BJ (cell line): ENCODE measurements around the gene BCL10. TPM values are rescaled to one million over a fixed set of nuclear protein-coding genes. Genes with fewer than 3 reads are reported as not detected.

Source experiments
- CTCF ChIA-PET: fragments of 350-600 bp; formaldehyde crosslinking; extraction: SDS; loops from one replicate; lab custom pipeline; 2021; ENCODE audit warnings: antibody characterized with exemption, inconsistent platforms; lab: Yijun Ruan, JAX
- POLR2A ChIA-PET: fragments of 300-600 bp; sonication (Branson Sonifier 250); formaldehyde crosslinking; extraction: SDS; loops from one replicate; lab custom pipeline; 2021; ENCODE audit warnings: antibody characterized with exemption; lab: Charles Lee
- DNase-seq: peaks from one replicate; pipeline ENCODE4 v3.0.0-alpha.2; 2011; ENCODE audit warnings: low read depth
- H3K27me3 ChIP-seq: 2 replicates; pipeline ENCODE4 v1.6.0; 2011; ENCODE audit warnings: low read length; ENCODE audit not compliant: control insufficient read depth, insufficient read depth
- H3K36me3 ChIP-seq: 2 replicates; pipeline ENCODE4 v1.5.1; 2011; ENCODE audit warnings: low read length; ENCODE audit not compliant: control insufficient read depth, insufficient read depth
- H3K4me3 ChIP-seq: 2 replicates; pipeline ENCODE4 v1.5.1; 2011; ENCODE audit warnings: low read depth, mild to moderate bottlenecking, control low read depth, low read length
- CTCF ChIP-seq: IDR thresholded peaks from 2 replicates; pipeline ENCODE4 v1.5.1; 2011; ENCODE audit warnings: low read depth, mild to moderate bottlenecking, control low read depth, inconsistent platforms, low read length, moderate library complexity; ENCODE audit not compliant: insufficient read depth
- polyA plus RNA-seq: library from polyadenylated mRNA; depleted of rRNA; stranded (reverse); fragments of >200 nt; gene quantifications from 2 replicates; pipeline ENCODE4 v1.2.3, GENCODE V29; 2011

Gene BCL10
- polyA plus RNA-seq, 1 experiment = 7.8 TPM

DNA sequence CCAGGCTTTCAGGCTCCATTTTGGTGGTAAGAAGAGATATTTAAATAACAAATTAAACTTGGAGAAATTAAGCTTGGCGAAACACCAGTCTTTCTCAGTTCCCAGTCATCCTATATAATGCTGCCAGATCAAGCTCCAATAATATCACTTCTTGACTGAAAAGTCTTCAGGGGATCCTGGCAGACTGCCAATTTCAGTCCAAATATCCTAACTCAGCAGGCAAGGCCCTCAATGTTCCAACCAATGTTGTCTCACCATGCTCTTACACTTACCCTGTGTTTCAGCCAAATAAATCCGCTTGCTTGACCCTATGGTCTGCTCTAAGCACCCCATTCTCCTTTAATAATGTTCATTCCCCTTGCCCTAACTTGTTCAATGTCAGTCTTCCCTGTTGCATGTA lies 39.9 kb upstream of the BCL10 start:
- ChIA-PET CTCF (interaction anchor here (0.6 to 1.7 kb wide), 4 partner anchors 10 to 268 kb away, joined by 3 read pairs; no protein-coding TSS in a partner anchor), POLR2A (no interaction called here)
- DNase-seq = no peak
- TF ChIP-seq CTCF = no peak
- Histone ChIP-seq H3K36me3 (no peaks in the 10 kb centered on the region), H3K4me3 (no peak overlapping the region), H3K27me3 (no peaks in the 10 kb centered on the region)

- no peak overlapping the region for H3K4me3 ChIP-seq
- TF ChIP-seq CTCF = no peak
- POLR2A ChIA-PET = no interaction called here
- CTCF ChIA-PET = interaction anchor here (0.6 to 1.7 kb wide), 4 partner anchors 11 to 268 kb away, joined by 3 read pairs; no protein-coding TSS in a partner anchor
- no peaks in the 10 kb centered on the region for H3K27me3 ChIP-seq
- DNase-seq = no peak
- no peaks in the 10 kb centered on the region for H3K36me3 ChIP-seq
These were observed 39.4 kb upstream of the BCL10 start for GRCh38 chr1:85315789-85316188.

DNA sequence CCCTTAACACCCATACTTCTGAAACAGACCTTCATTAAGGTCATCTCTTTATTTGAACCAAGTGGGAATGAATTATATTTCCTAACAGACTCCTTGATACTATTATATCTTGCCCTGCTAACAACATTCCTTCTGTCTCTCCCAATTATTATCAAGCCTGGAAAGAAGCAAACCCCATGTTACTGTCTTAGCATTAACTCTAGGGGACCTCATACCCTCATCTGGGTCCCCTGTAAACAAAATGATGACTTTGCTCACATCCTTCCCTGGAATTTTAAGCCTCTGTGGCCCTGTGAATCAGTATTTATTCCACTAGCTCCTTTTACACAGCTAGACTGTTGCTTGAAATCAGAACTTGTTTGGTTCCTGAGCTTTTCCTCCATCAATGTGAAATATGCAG lies 38.3 kb upstream of the BCL10 start:
- DNase-seq = peak; percentile 71
- ChIA-PET POLR2A (interaction anchor here (0.6 to 1.3 kb wide), 5 partner anchors 16 to 269 kb away, joined by 3 to 8 read pairs (median 7); partner anchors contain the start of gene CCN1), CTCF (no interaction called here)

GRCh38 chr1:85313888-85314696 lies 37.7 kb upstream of the BCL10 start:
- POLR2A ChIA-PET = interaction anchor here (0.6 to 1.3 kb wide), 6 partner anchors 17 to 293 kb away, joined by 3 to 8 read pairs (median 7); partner anchors contain the start of gene CCN1
- CTCF ChIA-PET = interaction anchor here (0.6 to 1.3 kb wide), 3 partner anchors 257 to 536 kb away, joined by 3 read pairs; no protein-coding TSS in a partner anchor
- Histone ChIP-seq H3K27me3 (no peaks in the 10 kb centered on the region), H3K36me3 (no peaks in the 10 kb centered on the region), H3K4me3 (no peak overlapping the region)
- DNase-seq = peak; percentile 94
- no peak for TF ChIP-seq CTCF

More for the DNA sequence above, 38.3 kb upstream of the BCL10 start:
- no peaks in the 10 kb centered on the region for H3K36me3 ChIP-seq
- TF ChIP-seq CTCF = 0 out of 2 replicates have a peak, but pooled peaks have one; percentile 24
- H3K4me3 ChIP-seq = no peak overlapping the region
- H3K27me3 ChIP-seq = no peaks in the 10 kb centered on the region

DNA sequence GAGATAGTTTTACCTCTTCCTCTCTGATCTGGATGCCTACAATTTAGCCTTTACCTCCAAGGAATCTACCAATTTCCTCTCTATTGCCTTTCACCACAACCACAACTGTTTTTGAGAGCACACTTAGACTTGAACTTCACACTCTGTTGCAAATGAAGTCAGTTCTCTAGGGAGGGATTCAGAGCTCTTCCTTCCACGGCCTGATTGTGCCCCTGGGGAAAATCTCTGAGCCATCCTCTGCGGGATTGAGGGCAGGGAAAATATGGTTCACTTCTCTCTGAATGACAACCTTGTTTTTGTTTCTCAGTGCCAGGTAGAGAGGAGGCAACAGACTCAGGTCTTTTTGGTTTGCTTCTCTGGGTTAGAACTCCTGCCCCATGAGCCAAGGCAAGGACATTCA lies 35.4 kb upstream of the BCL10 start:
- ChIA-PET CTCF (no interaction called here), POLR2A (interaction anchor here (0.7 kb wide), 1 partner anchor 306 kb away, joined by 6 read pairs; no protein-coding TSS in a partner anchor)
- TF ChIP-seq CTCF = no peak
- no peak for DNase-seq
- Histone ChIP-seq H3K4me3 (no peak overlapping the region), H3K27me3 (no peaks in the 10 kb centered on the region), H3K36me3 (no peaks in the 10 kb centered on the region)
